Measurements from ENCODE around the gene PCDHGC5. TPM values are rescaled to one million over a fixed set of nuclear protein-coding genes. Genes with fewer than 3 reads are reported as not detected.

PCDHGC5 gene
- total and polyA plus RNA-seq, 2 of the 8 experiments (the other 6 are each of a cell fraction or from before 2014, with no cell fraction given) = 0.41 to 1.1 TPM

Other genes with a start within 250 kb of the PCDHGC5 start
- 3.9 and 4.0 TPM in 2 replicates for gene PCDHB15, start 243.7 kb upstream of the PCDHGC5 start, total RNA-seq (2021; fragmentation: NEBNext Ultra II Directional; extraction: Animal tissue kit (Norgen Biotek cat#: 25700))
- gene PCDHB15, start 243.7 kb upstream of the PCDHGC5 start, polyA plus RNA-seq (2011; rRNA removed) = 2.8 and 4.9 TPM in 2 replicates
- not detected in 2 replicates for gene SLC25A2, start 185.0 kb upstream of the PCDHGC5 start, total RNA-seq (2021; fragmentation: NEBNext Ultra II Directional; extraction: Animal tissue kit (Norgen Biotek cat#: 25700))
- gene SLC25A2, start 185.0 kb upstream of the PCDHGC5 start, polyA plus RNA-seq (2011; rRNA removed) = 0.05 TPM in 1 of 2 replicates, not detected in the other
- gene TAF7, start 168.3 kb upstream of the PCDHGC5 start, total RNA-seq (2021; fragmentation: NEBNext Ultra II Directional; extraction: Animal tissue kit (Norgen Biotek cat#: 25700)) = 99.4 and 101 TPM in 2 replicates
- 23.6 and 29.8 TPM in 2 replicates for gene TAF7, start 168.3 kb upstream of the PCDHGC5 start, polyA plus RNA-seq (2011; rRNA removed)
- gene PCDHGA1, start 158.6 kb upstream of the PCDHGC5 start, total RNA-seq (2021; fragmentation: NEBNext Ultra II Directional; extraction: Animal tissue kit (Norgen Biotek cat#: 25700)) = 0.84 and 0.89 TPM in 2 replicates
- gene PCDHGA1, start 158.6 kb upstream of the PCDHGC5 start, polyA plus RNA-seq (2011; rRNA removed) = 0.57 and 1.1 TPM in 2 replicates
- gene PCDHGA2, start 150.3 kb upstream of the PCDHGC5 start, total RNA-seq (2021; fragmentation: NEBNext Ultra II Directional; extraction: Animal tissue kit (Norgen Biotek cat#: 25700)) = 0.31 and 0.32 TPM in 2 replicates
- 0.39 and 0.61 TPM in 2 replicates for gene PCDHGA2, start 150.3 kb upstream of the PCDHGC5 start, polyA plus RNA-seq (2011; rRNA removed)
- 0.25 and 0.39 TPM in 2 replicates for gene PCDHGA3, start 145.3 kb upstream of the PCDHGC5 start, total RNA-seq (2021; fragmentation: NEBNext Ultra II Directional; extraction: Animal tissue kit (Norgen Biotek cat#: 25700))
- gene PCDHGA3, start 145.3 kb upstream of the PCDHGC5 start, polyA plus RNA-seq (2011; rRNA removed) = 0.15 and 0.30 TPM in 2 replicates
- 2.8 and 3.9 TPM in 2 replicates for gene PCDHGB1, start 139.0 kb upstream of the PCDHGC5 start, total RNA-seq (2021; fragmentation: NEBNext Ultra II Directional; extraction: Animal tissue kit (Norgen Biotek cat#: 25700))
- gene PCDHGB1, start 139.0 kb upstream of the PCDHGC5 start, polyA plus RNA-seq (2011; rRNA removed) = 1.3 and 2.0 TPM in 2 replicates
- gene PCDHGA4, start 134.1 kb upstream of the PCDHGC5 start, total RNA-seq (2021; fragmentation: NEBNext Ultra II Directional; extraction: Animal tissue kit (Norgen Biotek cat#: 25700)) = 1.9 and 2.5 TPM in 2 replicates
- gene PCDHGA4, start 134.1 kb upstream of the PCDHGC5 start, polyA plus RNA-seq (2011; rRNA removed) = 1.4 and 1.7 TPM in 2 replicates
- gene PCDHGB2, start 129.1 kb upstream of the PCDHGC5 start, total RNA-seq (2021; fragmentation: NEBNext Ultra II Directional; extraction: Animal tissue kit (Norgen Biotek cat#: 25700)) = 2.8 and 2.9 TPM in 2 replicates
- gene PCDHGB2, start 129.1 kb upstream of the PCDHGC5 start, polyA plus RNA-seq (2011; rRNA removed) = 1.9 TPM in 2 replicates
- 1.0 and 1.3 TPM in 2 replicates for gene PCDHGA5, start 124.9 kb upstream of the PCDHGC5 start, total RNA-seq (2021; fragmentation: NEBNext Ultra II Directional; extraction: Animal tissue kit (Norgen Biotek cat#: 25700))
- 1.1 TPM in 2 replicates for gene PCDHGA5, start 124.9 kb upstream of the PCDHGC5 start, polyA plus RNA-seq (2011; rRNA removed)
- 1.3 and 1.6 TPM in 2 replicates for gene PCDHGB3, start 118.8 kb upstream of the PCDHGC5 start, total RNA-seq (2021; fragmentation: NEBNext Ultra II Directional; extraction: Animal tissue kit (Norgen Biotek cat#: 25700))
- 1.9 and 2.0 TPM in 2 replicates for gene PCDHGB3, start 118.8 kb upstream of the PCDHGC5 start, polyA plus RNA-seq (2011; rRNA removed)
- 1.3 and 1.4 TPM in 2 replicates for gene PCDHGA6, start 115.2 kb upstream of the PCDHGC5 start, total RNA-seq (2021; fragmentation: NEBNext Ultra II Directional; extraction: Animal tissue kit (Norgen Biotek cat#: 25700))
- 2.0 TPM in 2 replicates for gene PCDHGA6, start 115.2 kb upstream of the PCDHGC5 start, polyA plus RNA-seq (2011; rRNA removed)
- 0.73 and 1.1 TPM in 2 replicates for gene PCDHGA7, start 106.3 kb upstream of the PCDHGC5 start, total RNA-seq (2021; fragmentation: NEBNext Ultra II Directional; extraction: Animal tissue kit (Norgen Biotek cat#: 25700))
- gene PCDHGA7, start 106.3 kb upstream of the PCDHGC5 start, polyA plus RNA-seq (2011; rRNA removed) = 0.39 and 0.55 TPM in 2 replicates
- gene PCDHGB4, start 101.4 kb upstream of the PCDHGC5 start, total RNA-seq (2021; fragmentation: NEBNext Ultra II Directional; extraction: Animal tissue kit (Norgen Biotek cat#: 25700)) = 7.8 and 9.1 TPM in 2 replicates
- gene PCDHGB4, start 101.4 kb upstream of the PCDHGC5 start, polyA plus RNA-seq (2011; rRNA removed) = 8.0 and 9.7 TPM in 2 replicates
- 1.4 and 1.7 TPM in 2 replicates for gene PCDHGA8, start 96.4 kb upstream of the PCDHGC5 start, total RNA-seq (2021; fragmentation: NEBNext Ultra II Directional; extraction: Animal tissue kit (Norgen Biotek cat#: 25700))
- 0.79 and 1.2 TPM in 2 replicates for gene PCDHGA8, start 96.4 kb upstream of the PCDHGC5 start, polyA plus RNA-seq (2011; rRNA removed)
- 1.9 and 2.6 TPM in 2 replicates for gene PCDHGB5, start 91.1 kb upstream of the PCDHGC5 start, total RNA-seq (2021; fragmentation: NEBNext Ultra II Directional; extraction: Animal tissue kit (Norgen Biotek cat#: 25700))
- 1.1 and 1.7 TPM in 2 replicates for gene PCDHGB5, start 91.1 kb upstream of the PCDHGC5 start, polyA plus RNA-seq (2011; rRNA removed)
- 1.1 and 1.2 TPM in 2 replicates for gene PCDHGA9, start 86.3 kb upstream of the PCDHGC5 start, total RNA-seq (2021; fragmentation: NEBNext Ultra II Directional; extraction: Animal tissue kit (Norgen Biotek cat#: 25700))
- gene PCDHGA9, start 86.3 kb upstream of the PCDHGC5 start, polyA plus RNA-seq (2011; rRNA removed) = 0.61 and 0.79 TPM in 2 replicates
- 3.4 and 4.1 TPM in 2 replicates for gene PCDHGB6, start 81.1 kb upstream of the PCDHGC5 start, total RNA-seq (2021; fragmentation: NEBNext Ultra II Directional; extraction: Animal tissue kit (Norgen Biotek cat#: 25700))
- gene PCDHGB6, start 81.1 kb upstream of the PCDHGC5 start, polyA plus RNA-seq (2011; rRNA removed) = 4.1 and 4.3 TPM in 2 replicates
- gene PCDHGA10, start 76.1 kb upstream of the PCDHGC5 start, total RNA-seq (2021; fragmentation: NEBNext Ultra II Directional; extraction: Animal tissue kit (Norgen Biotek cat#: 25700)) = 2.1 and 2.2 TPM in 2 replicates
- 6.4 and 7.1 TPM in 2 replicates for gene PCDHGA10, start 76.1 kb upstream of the PCDHGC5 start, polyA plus RNA-seq (2011; rRNA removed)
- 8.7 and 9.5 TPM in 2 replicates for gene PCDHGB7, start 71.4 kb upstream of the PCDHGC5 start, total RNA-seq (2021; fragmentation: NEBNext Ultra II Directional; extraction: Animal tissue kit (Norgen Biotek cat#: 25700))
- gene PCDHGB7, start 71.4 kb upstream of the PCDHGC5 start, polyA plus RNA-seq (2011; rRNA removed) = 4.1 and 5.5 TPM in 2 replicates
- 8.2 and 8.3 TPM in 2 replicates for gene PCDHGA11, start 68.0 kb upstream of the PCDHGC5 start, total RNA-seq (2021; fragmentation: NEBNext Ultra II Directional; extraction: Animal tissue kit (Norgen Biotek cat#: 25700))
- gene PCDHGA11, start 68.0 kb upstream of the PCDHGC5 start, polyA plus RNA-seq (2011; rRNA removed) = 2.2 and 2.7 TPM in 2 replicates
- 1.0 and 1.3 TPM in 2 replicates for gene PCDHGA12, start 58.6 kb upstream of the PCDHGC5 start, total RNA-seq (2021; fragmentation: NEBNext Ultra II Directional; extraction: Animal tissue kit (Norgen Biotek cat#: 25700))
- gene PCDHGA12, start 58.6 kb upstream of the PCDHGC5 start, polyA plus RNA-seq (2011; rRNA removed) = 0.88 and 1.2 TPM in 2 replicates
- gene PCDHGC3, start 13.1 kb upstream of the PCDHGC5 start, total RNA-seq (2021; fragmentation: NEBNext Ultra II Directional; extraction: Animal tissue kit (Norgen Biotek cat#: 25700)) = 18.6 and 19.6 TPM in 2 replicates
- gene PCDHGC3, start 13.1 kb upstream of the PCDHGC5 start, polyA plus RNA-seq (2011; rRNA removed) = 4.7 and 11.3 TPM in 2 replicates
- 2.4 and 2.6 TPM in 2 replicates for gene PCDHGC4, start 4.1 kb upstream of the PCDHGC5 start, total RNA-seq (2021; fragmentation: NEBNext Ultra II Directional; extraction: Animal tissue kit (Norgen Biotek cat#: 25700))
- gene PCDHGC4, start 4.1 kb upstream of the PCDHGC5 start, polyA plus RNA-seq (2011; rRNA removed) = 2.1 and 2.8 TPM in 2 replicates
- gene DIAPH1, start 129.9 kb downstream of the PCDHGC5 start, total RNA-seq (2021; fragmentation: NEBNext Ultra II Directional; extraction: Animal tissue kit (Norgen Biotek cat#: 25700)) = 107 and 114 TPM in 2 replicates
- gene DIAPH1, start 129.9 kb downstream of the PCDHGC5 start, polyA plus RNA-seq (2011; rRNA removed) = 61.2 and 70.9 TPM in 2 replicates
- gene HDAC3, start 147.8 kb downstream of the PCDHGC5 start, total RNA-seq (2021; fragmentation: NEBNext Ultra II Directional; extraction: Animal tissue kit (Norgen Biotek cat#: 25700)) = 98.5 and 99.0 TPM in 2 replicates
- 120 and 124 TPM in 2 replicates for gene HDAC3, start 147.8 kb downstream of the PCDHGC5 start, polyA plus RNA-seq (2011; rRNA removed)
- gene RELL2, start 147.9 kb downstream of the PCDHGC5 start, total RNA-seq (2021; fragmentation: NEBNext Ultra II Directional; extraction: Animal tissue kit (Norgen Biotek cat#: 25700)) = 18.6 and 19.2 TPM in 2 replicates
- 23.7 and 33.1 TPM in 2 replicates for gene RELL2, start 147.9 kb downstream of the PCDHGC5 start, polyA plus RNA-seq (2011; rRNA removed)
- 30.1 and 32.2 TPM in 2 replicates for gene FCHSD1, start 162.3 kb downstream of the PCDHGC5 start, total RNA-seq (2021; fragmentation: NEBNext Ultra II Directional; extraction: Animal tissue kit (Norgen Biotek cat#: 25700))
- gene FCHSD1, start 162.3 kb downstream of the PCDHGC5 start, polyA plus RNA-seq (2011; rRNA removed) = 22.0 and 36.8 TPM in 2 replicates
- 45.7 and 48.6 TPM in 2 replicates for gene ARAP3, start 193.1 kb downstream of the PCDHGC5 start, total RNA-seq (2021; fragmentation: NEBNext Ultra II Directional; extraction: Animal tissue kit (Norgen Biotek cat#: 25700))
- 14.4 and 19.7 TPM in 2 replicates for gene ARAP3, start 193.1 kb downstream of the PCDHGC5 start, polyA plus RNA-seq (2011; rRNA removed)

Measured in H1 (cell line).